ENCODE measurements around the gene ZNF445. TPM values are rescaled to one million over a fixed set of nuclear protein-coding genes. Genes with fewer than 3 reads are reported as not detected.
A peak's percentile ranks its signal among the peaks of the same experiment; 100 is the strongest.
"Not testable (repeated sequence)": the region's sequence is repeated elsewhere in the genome, so short reads cannot be mapped to it uniquely, and the experiment has no call there.

Gene ZNF445
- total and polyA plus RNA-seq, 2 experiments from 2014 or later: 11.0 to 21.0 TPM

DNA sequence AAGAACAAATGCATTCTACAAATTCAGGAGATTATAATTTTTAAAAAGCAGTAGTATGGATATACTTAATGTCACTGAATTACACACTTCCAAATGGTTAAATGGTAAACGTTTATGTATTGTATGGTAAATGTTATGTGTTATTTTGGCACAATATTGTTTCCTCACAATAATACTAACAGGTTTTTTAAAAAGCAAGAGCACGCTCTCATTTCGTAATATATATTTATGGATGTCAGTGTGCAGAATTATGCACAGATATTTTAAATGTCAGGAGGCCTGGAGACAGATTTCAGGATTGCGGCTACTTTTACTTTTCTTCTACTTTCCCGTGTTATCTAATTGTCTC is 533 bp downstream of the ZNF445 start:
- no peaks in the 10 kb centered on the region for H3K9me3 ChIP-seq (ENCODE audit: low read depth)
- no peaks in the 10 kb centered on the region for H3K27me3 ChIP-seq
- peaks cover 11% of the 10 kb centered on the region for H3K4me1 ChIP-seq (ENCODE audit: low read depth)
- TF ChIP-seq, protein P1, sequence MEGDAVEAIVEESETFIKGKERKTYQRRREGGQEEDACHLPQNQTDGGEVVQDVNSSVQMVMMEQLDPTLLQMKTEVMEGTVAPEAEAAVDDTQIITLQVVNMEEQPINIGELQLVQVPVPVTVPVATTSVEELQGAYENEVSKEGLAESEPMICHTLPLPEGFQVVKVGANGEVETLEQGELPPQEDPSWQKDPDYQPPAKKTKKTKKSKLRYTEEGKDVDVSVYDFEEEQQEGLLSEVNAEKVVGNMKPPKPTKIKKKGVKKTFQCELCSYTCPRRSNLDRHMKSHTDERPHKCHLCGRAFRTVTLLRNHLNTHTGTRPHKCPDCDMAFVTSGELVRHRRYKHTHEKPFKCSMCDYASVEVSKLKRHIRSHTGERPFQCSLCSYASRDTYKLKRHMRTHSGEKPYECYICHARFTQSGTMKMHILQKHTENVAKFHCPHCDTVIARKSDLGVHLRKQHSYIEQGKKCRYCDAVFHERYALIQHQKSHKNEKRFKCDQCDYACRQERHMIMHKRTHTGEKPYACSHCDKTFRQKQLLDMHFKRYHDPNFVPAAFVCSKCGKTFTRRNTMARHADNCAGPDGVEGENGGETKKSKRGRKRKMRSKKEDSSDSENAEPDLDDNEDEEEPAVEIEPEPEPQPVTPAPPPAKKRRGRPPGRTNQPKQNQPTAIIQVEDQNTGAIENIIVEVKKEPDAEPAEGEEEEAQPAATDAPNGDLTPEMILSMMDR (IDR thresholded peaks at IDR 0.05; ENCODE audit: low read depth, low read length): no peak
- peak overlapping the region; percentile 84 for H3K4me3 ChIP-seq
- no peaks in the 10 kb centered on the region for H3K36me3 ChIP-seq
- DNase-seq (ENCODE audit: low read depth in 1 of 2, low spot score in 1 of 2): no peak
- H3K27ac ChIP-seq: no peak overlapping the region

DNA sequence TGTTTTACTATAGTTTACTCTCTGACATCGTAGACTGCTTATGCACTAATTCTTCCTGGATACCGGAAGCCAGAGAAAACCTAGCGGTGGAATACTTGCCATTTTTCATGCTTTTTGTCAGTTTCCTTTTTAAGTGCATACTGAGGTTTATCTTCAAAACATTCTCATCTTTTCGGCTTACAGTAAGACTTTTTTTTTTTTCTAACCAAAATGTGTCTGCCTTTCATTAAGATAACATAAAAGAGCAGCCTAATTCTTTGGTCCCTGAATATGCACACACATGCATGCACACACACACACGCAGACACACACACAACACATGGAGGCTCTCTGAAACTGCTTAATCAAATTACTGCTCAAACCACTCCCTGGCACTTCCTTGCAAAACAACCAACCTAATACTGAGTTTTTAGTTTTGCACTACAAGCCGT is 1.3 kb downstream of the ZNF445 start:
- no peaks in the 10 kb centered on the region for H3K36me3 ChIP-seq
- H3K4me3 ChIP-seq: peak overlapping the region; percentile 84
- peaks cover 18% of the 10 kb centered on the region for H3K4me1 ChIP-seq (ENCODE audit: low read depth)
- peak in 1 of 2 donors; percentile 57 for DNase-seq (ENCODE audit: low read depth in 1 of 2, low spot score in 1 of 2)
- TF ChIP-seq, protein P1 (IDR thresholded peaks at IDR 0.05; ENCODE audit: low read depth, low read length): no peak
- H3K27me3 ChIP-seq: no peaks in the 10 kb centered on the region
- no peak overlapping the region for H3K27ac ChIP-seq
- H3K9me3 ChIP-seq (ENCODE audit: low read depth): no peaks in the 10 kb centered on the region

DNA sequence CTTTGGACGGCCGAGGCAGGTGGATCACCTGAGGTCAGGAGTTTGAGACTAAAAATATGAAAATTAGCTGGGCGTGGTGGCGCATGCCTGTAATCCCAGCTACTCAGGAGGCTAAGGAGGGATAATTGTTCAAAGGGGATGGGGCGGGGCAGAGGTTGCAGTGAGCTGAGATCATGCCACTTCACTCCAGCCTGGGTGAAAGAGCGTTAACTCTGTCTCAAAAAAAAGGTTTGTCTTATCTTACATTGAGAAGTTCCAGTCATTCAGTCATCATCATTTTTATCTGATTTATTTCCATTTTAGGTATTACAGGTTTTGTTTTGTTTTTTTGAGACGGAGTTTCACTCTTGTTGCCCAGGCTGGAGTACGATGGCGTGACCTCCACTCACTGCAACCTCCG is 2.6 kb downstream of the ZNF445 start:
- peaks cover 23% of the 10 kb centered on the region for H3K4me1 ChIP-seq (ENCODE audit: low read depth)
- H3K36me3 ChIP-seq; H3K27ac ChIP-seq; H3K4me3 ChIP-seq; H3K27me3 ChIP-seq; DNase-seq (ENCODE audit: low read depth in 1 of 2, low spot score in 1 of 2); H3K9me3 ChIP-seq (ENCODE audit: low read depth): not testable (repeated sequence)

DNA sequence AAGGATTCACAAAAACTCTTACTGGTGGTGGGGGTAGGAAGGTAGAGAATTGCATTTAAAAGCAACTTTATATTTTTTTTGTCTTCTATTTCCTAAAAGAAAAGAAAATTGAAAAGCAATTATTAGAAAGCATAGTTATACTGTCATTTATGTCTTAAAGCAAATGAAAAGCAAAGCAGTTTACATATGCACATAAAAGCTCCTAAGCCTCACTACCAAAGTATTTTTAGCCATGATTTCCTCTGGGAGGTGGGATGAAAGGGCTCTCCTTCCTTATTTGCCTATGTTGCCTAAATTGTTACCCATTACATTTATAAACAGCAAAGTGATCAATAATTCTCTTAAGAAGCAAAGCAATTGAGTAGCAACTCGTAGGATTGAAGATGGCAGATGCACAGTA is 7.0 kb downstream of the ZNF445 start:
- TF ChIP-seq, protein P1 (IDR thresholded peaks at IDR 0.05; ENCODE audit: low read depth, low read length): no peak
- H3K27me3 ChIP-seq: no peaks in the 10 kb centered on the region
- H3K9me3 ChIP-seq (ENCODE audit: low read depth): no peaks in the 10 kb centered on the region
- peaks cover 31% of the 10 kb centered on the region for H3K4me1 ChIP-seq (ENCODE audit: low read depth)
- H3K4me3 ChIP-seq: no peak overlapping the region
- no peak for DNase-seq (ENCODE audit: low read depth in 1 of 2, low spot score in 1 of 2)
- H3K36me3 ChIP-seq: no peaks in the 10 kb centered on the region
- peak overlapping the region; percentile 17 for H3K27ac ChIP-seq

DNA sequence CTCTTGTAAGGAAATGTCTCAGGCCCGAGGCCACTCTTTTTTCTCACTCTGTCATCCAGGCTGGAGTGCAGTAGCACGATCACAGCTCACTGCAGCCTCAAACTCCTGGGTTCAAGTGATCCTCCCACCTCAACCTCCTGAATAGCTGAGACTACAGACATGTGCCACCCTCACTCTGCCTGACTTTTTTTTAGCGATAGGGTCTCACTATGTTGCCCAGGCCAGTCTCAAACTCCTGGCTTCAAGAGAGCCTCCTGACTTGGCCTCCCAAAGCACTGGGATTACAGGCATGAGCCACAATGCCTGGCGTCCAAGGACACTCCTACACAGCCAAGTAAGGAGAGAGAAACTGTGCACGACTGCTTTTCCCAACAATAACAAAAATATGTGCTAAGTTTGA is 7.6 kb downstream of the ZNF445 start:
- Histone ChIP-seq H3K4me1 (ENCODE audit: low read depth) (peaks cover 31% of the 10 kb centered on the region), H3K9me3 (ENCODE audit: low read depth) (no peaks in the 10 kb centered on the region), H3K27me3 (no peaks in the 10 kb centered on the region), H3K36me3 (no peaks in the 10 kb centered on the region), H3K27ac (no peak overlapping the region), H3K4me3 (no peak overlapping the region)
- no peak for DNase-seq (ENCODE audit: low read depth in 1 of 2, low spot score in 1 of 2)
- TF ChIP-seq, protein P1 (IDR thresholded peaks at IDR 0.05; ENCODE audit: low read depth, low read length): no peak

DNA sequence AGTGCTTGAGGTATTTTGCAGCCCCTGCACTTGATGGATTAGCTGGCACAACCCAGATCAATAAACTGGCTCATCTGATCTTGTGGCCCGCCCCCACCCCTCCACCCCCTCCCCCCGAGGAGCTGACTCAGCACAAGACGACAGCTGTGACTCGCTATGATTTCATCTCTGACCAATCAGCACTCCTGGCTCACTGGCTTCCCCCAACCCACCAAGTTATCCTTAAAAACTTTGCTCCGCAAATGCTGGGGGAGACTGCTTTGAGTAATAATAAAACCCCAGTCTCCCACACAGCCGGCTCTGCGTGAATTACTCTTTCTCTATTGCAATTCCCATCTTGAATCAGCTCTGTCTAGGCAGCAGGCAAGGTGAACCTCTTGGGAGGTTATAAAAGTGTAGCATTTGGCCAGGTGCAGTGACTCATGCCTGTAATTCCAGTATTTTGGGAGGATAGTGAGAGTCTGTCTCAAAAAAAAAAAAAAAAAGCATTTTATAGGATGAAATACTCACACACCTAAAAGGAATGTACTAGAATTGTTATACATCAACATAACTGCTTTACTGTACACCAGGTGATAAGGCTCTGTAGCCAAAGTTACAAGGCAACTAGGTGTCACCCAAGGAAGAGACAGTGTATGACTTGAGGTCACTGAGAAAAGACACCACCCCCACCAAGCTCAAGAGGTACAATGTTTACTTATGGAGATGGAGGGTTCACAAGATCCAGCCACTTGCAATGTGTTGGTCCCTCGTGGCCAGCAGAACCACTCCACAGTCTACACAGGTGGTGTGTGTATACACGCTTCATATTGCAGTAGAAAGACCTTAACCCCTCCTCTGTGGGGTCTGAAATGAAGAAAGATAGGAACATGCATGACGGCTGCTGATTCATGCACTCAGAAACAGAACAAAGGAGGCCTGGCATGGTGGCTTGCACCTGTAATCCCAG is 8.6 kb downstream of the ZNF445 start:
- Histone ChIP-seq H3K27me3 (no peaks in the 10 kb centered on the region), H3K4me3 (no peak overlapping the region), H3K9me3 (ENCODE audit: low read depth) (no peaks in the 10 kb centered on the region), H3K4me1 (ENCODE audit: low read depth) (peaks cover 31% of the 10 kb centered on the region), H3K27ac (peak overlapping the region; percentile 41), H3K36me3 (no peaks in the 10 kb centered on the region)
- DNase-seq (ENCODE audit: low read depth in 1 of 2, low spot score in 1 of 2): peak in 1 of 2 donors; percentile 39
- TF ChIP-seq, protein P1 (IDR thresholded peaks at IDR 0.05; ENCODE audit: low read depth, low read length): no peak

DNA sequence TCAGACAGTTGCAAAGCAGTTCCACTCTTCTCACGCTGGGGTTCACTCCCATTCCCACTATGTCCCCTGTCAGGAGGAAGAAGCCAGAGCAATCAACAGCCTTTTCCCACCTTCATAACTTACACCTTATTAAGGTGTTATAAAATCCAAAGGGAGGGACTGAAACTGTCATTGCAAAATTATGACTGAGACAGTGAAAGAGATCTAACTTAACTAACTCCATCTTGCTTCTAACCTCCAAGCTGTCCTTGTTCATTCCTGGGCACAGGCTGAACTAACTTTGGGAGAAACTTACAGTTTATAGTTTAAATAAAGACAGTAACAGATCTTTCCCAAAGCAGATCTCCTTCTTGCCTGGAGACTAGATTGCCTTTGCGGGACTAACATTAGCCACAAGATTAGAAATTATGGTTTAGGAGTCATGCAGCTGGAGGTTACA is 9.4 kb downstream of the ZNF445 start:
- H3K36me3 ChIP-seq; H3K9me3 ChIP-seq (ENCODE audit: low read depth); H3K27me3 ChIP-seq; H3K4me3 ChIP-seq; DNase-seq (ENCODE audit: low read depth in 1 of 2, low spot score in 1 of 2): not testable (repeated sequence)
- H3K27ac ChIP-seq: peak overlapping the region; percentile 41
- H3K4me1 ChIP-seq (ENCODE audit: low read depth): peaks cover 31% of the 10 kb centered on the region
